B cell (primary cell): ENCODE measurements around the gene LZTFL1. TPM values are rescaled to one million over a fixed set of nuclear protein-coding genes. Genes with fewer than 3 reads are reported as not detected.

ENCODE experiments used
- ATAC-seq: fragments of 200-7000 bp; cut with Tn5 transposase; one replicate; pipeline ENCODE4 v1.10.0; 2021; ENCODE audit warnings: low read depth, mild to moderate bottlenecking, moderate number of reproducible peaks, moderate library complexity
- CTCF ChIA-PET: fragments of 350-600 bp; sonication (Branson Sonifier 250); formaldehyde crosslinking; loops from one replicate; lab custom pipeline; 2021; ENCODE audit warnings: antibody characterized with exemption, inconsistent platforms; lab: Charles Lee
- POLR2A ChIA-PET: fragments of 350-600 bp; sonication (Branson Sonifier 250); formaldehyde crosslinking; loops from one replicate; lab custom pipeline; 2021; ENCODE audit warnings: antibody characterized with exemption; lab: Charles Lee
- DNase-seq: peaks from one replicate; pipeline ENCODE4 v3.0.0; 2013
- H2AFZ ChIP-seq: 2 replicates; pipeline ENCODE4 v1.6.1; 2012; ENCODE audit warnings: mild to moderate bottlenecking, low read depth, low read length; ENCODE audit not compliant: insufficient read depth, poor library complexity, severe bottlenecking
- H3K27ac ChIP-seq, 2 donors: 1 replicate in 1 of 2; 2 replicates in 1 of 2; pipeline ENCODE4 v1.5.1; 2012 to 2013; ENCODE audit warnings: low read length in 2 of 2, mild to moderate bottlenecking in 2 of 2, moderate library complexity in 1 of 2
- H3K27me3 ChIP-seq, 4 experiments: fragments of 200-600 bp in 1 of 4; sonication (generic) in 1 of 4; replicated peaks in 1 of 4; 1 replicate in 2 of 4; 2 replicates in 2 of 4; pipeline versions ENCODE4 v1.6.1 to v1.7.0; 2013 to 2016; ENCODE audit warnings: low read length in 3 of 4, mild to moderate bottlenecking in 2 of 4, mixed read lengths in 1 of 4, moderate library complexity in 1 of 4; ENCODE audit not compliant: insufficient read depth in 4 of 4, control insufficient read depth in 3 of 4; ENCODE audit errors: control extremely low read depth in 1 of 4
- H3K36me3 ChIP-seq, 2 experiments: replicated peaks in 1 of 2; 1 replicate in 1 of 2; 2 replicates in 1 of 2; pipeline versions ENCODE4 v1.6.1 to v1.7.1; 2013; ENCODE audit warnings: low read length in 1 of 2; ENCODE audit not compliant: insufficient read depth in 2 of 2, control insufficient read depth in 1 of 2; ENCODE audit errors: control extremely low read depth in 1 of 2, extremely low read depth in 1 of 2
- H3K4me1 ChIP-seq, 2 donors: fragments of 200-600 bp in 1 of 2; sonication (generic) in 1 of 2; 1 replicate in 1 of 2; 2 replicates in 1 of 2; pipeline versions ENCODE4 v1.5.1 to v1.6.1; 2013 to 2017; ENCODE audit warnings: low read length in 2 of 2; ENCODE audit not compliant: control insufficient read depth in 2 of 2, insufficient read depth in 2 of 2
- H3K4me2 ChIP-seq: replicated peaks from 2 replicates; pipeline ENCODE3; 2012; ENCODE audit warnings: mild to moderate bottlenecking, low read depth, low read length; ENCODE audit not compliant: poor library complexity, severe bottlenecking
- H3K4me3 ChIP-seq, 5 experiments: fragments of 200-600 bp in 1 of 5; sonication (generic) in 1 of 5; 1 replicate in 3 of 5; 2 replicates in 2 of 5; pipeline versions ENCODE4 v1.5.1 to v1.7.0; 2011 to 2016; ENCODE audit warnings: low read length in 4 of 5, mild to moderate bottlenecking in 4 of 5, low read depth in 2 of 5, control low read depth in 1 of 5, moderate library complexity in 1 of 5; ENCODE audit not compliant: insufficient read depth in 1 of 5; ENCODE audit errors: control extremely low read depth in 1 of 5, extremely low read depth in 1 of 5
- H3K79me2 ChIP-seq: fragments of 200-600 bp; sonication (generic); one replicate; pipeline ENCODE4 v1.6.0; 2016; ENCODE audit warnings: low read length; ENCODE audit not compliant: control insufficient read depth, insufficient read depth
- H3K9ac ChIP-seq: fragments of 200-600 bp; sonication (generic); 2 replicates; pipeline ENCODE4 v1.6.1; 2017; ENCODE audit warnings: mild to moderate bottlenecking, low read length, moderate library complexity
- H3K9me3 ChIP-seq, 3 donors: one replicate each; pipeline versions ENCODE4 v1.6.1 to v1.7.1; 2013; ENCODE audit warnings: low read length in 2 of 3; ENCODE audit not compliant: control insufficient read depth in 2 of 3, insufficient read depth in 1 of 3; ENCODE audit errors: control extremely low read depth in 1 of 3
- H4K20me1 ChIP-seq: 2 replicates; pipeline ENCODE4 v1.6.0; 2012; ENCODE audit warnings: mild to moderate bottlenecking, low read length; ENCODE audit not compliant: insufficient read depth, control insufficient read depth, poor library complexity, severe bottlenecking
- H3K27ac Mint-ChIP-seq: one replicate; pipeline ENCODE4 v1.8.0; 2021; ENCODE audit warnings: mixed read lengths
- H3K27me3 Mint-ChIP-seq: one replicate; pipeline ENCODE4 v1.8.0; 2021; ENCODE audit warnings: mixed read lengths
- H3K4me1 Mint-ChIP-seq: one replicate; pipeline ENCODE4 v1.8.0; 2021; ENCODE audit warnings: mixed read lengths
- H3K4me3 Mint-ChIP-seq: one replicate; pipeline ENCODE4 v1.8.0; 2021; ENCODE audit warnings: mixed read lengths
- H3K9me3 Mint-ChIP-seq: one replicate; pipeline ENCODE4 v1.8.0; 2022; ENCODE audit warnings: mixed read lengths; ENCODE audit not compliant: insufficient read depth
- CTCF ChIP-seq: fragments of 200-600 bp; IDR thresholded peaks from one replicate; pipeline ENCODE4 v1.8.0; 2022; ENCODE audit warnings: antibody characterized with exemption, mild to moderate bottlenecking
- EZH2 ChIP-seq: IDR thresholded peaks from 2 replicates; pipeline ENCODE4 v1.6.1; 2012; ENCODE audit warnings: borderline replicate concordance, low read depth, mild to moderate bottlenecking, moderate library complexity, low read length; ENCODE audit not compliant: insufficient read depth, poor library complexity, severe bottlenecking
- WGBS: methylation state at CpG from one replicate; pipeline ENCODE4 v1.1.5; 2013; ENCODE audit warnings: missing lambda C conversion rate; ENCODE audit not compliant: insufficient coverage; 5-methylcytosine and 5-hydroxymethylcytosine counted together
- intact Hi-C: fragments of 100-400 bp; cut with micrococcal nuclease; formaldehyde crosslinking; loops from one replicate; pipeline ENCODE4 v1.10.0; 2022
- polyA plus RNA-seq: library from polyadenylated mRNA; depleted of rRNA; stranded (reverse); fragments of >200 nt; gene quantifications from 2 replicates; pipeline ENCODE4 v1.2.3, GENCODE V29; 2012
- total RNA-seq, 2 donors: library from RNA; stranded (reverse); fragments of 120-200 nt in 1 of 2; gene quantifications; 1 replicate in 1 of 2; 2 replicates in 1 of 2; pipeline versions ENCODE4 v1.2.3 to v1.2.4, GENCODE V29; 2013 to 2022

Gene LZTFL1
- total and polyA plus RNA-seq, 2 donors (not counting 1 experiment from before 2014, with no cell fraction given) = 16.5 to 17.8 TPM

DNA sequence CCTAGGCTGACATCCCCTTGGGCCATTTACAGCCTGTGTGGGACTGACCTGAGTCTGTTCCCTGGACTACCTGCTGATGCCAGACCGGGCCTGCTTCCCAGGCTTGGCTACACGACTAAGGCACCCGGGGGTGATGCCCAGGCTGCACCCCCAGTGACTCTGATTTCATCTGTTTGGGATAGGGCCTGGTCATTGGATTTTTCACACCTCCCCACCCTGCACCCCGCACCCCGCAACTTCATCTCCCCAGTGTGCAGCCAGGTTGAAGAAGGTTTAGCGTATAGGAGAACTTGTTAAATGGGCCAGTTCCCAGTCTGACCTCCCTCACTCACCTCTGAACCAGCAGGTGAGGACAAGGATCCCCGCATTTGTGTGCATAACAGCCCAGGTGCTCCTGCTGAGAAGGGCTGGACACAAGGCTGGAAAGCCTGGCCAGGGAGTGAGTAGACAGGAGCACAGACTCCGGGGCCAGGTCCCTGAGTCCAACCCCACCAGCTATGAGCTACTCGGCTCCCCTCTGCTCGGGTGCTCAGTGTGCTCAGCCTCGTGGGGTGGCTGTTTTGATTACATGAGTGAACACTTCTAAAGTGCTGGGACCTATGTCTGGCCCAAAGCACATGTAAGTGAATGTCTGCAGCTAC is 64.1 kb downstream of the LZTFL1 start:
- no peaks in the 10 kb centered on the region for H3K79me2 ChIP-seq
- WGBS = 99% methylated on average over 9 of the region's 11 CpGs
- Mint-ChIP-seq H3K4me3 (no peak overlapping the region), H3K27me3 (peaks cover 3% of the 10 kb centered on the region), H3K9me3 (no peaks in the 10 kb centered on the region), H3K27ac (no peak overlapping the region), H3K4me1 (no peaks in the 10 kb centered on the region)
- TF ChIP-seq EZH2 (no peak), CTCF (no peak)
- H3K36me3 ChIP-seq = no peaks in the 10 kb centered on the region
- no peak overlapping the region for H3K9ac ChIP-seq
- H3K9me3 ChIP-seq = no peaks in the 10 kb centered on the region
- DNase-seq (no peak), ATAC-seq (no peak)
- no peaks in the 10 kb centered on the region for H3K4me1 ChIP-seq
- H3K4me3 ChIP-seq = no peak overlapping the region
- ChIA-PET POLR2A (no interaction called here), CTCF (no interaction called here)
- no peak overlapping the region for H3K4me2 ChIP-seq
- H3K27ac ChIP-seq = no peak overlapping the region
- H4K20me1 ChIP-seq = no peaks in the 10 kb centered on the region
- H2AFZ ChIP-seq = no peak overlapping the region
- intact Hi-C loops = no loop called here
- no peaks in the 10 kb centered on the region for H3K27me3 ChIP-seq

DNA sequence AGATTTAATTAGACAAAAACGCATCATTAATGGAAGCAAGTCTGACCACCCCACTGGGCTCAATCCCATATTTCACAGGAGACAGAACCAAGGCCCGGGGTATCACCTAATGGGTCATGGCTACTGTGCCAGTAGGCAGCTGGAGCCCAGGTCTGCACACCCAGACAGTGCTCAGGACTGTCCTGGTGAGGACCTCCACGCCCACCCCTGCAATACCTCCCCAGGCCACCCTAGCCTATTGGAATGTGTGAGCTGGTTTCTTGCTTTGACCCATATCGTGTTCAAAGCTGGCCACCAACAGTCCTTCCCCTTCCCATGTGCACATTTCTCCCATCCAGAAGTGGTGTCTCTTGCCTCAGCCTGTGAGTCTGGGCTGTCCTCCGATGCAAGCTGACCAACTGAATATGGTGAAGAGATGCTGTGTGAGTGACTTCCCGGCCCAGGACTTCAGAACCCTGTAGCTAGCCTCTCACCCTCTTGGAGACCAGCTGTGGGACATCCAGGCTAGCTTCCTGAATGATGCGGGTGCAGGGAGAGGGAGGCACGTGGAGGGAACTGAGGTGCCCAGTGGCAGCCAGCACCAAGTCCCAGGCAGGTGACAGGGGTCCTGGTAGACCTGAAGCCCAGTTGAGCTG is 64.7 kb downstream of the LZTFL1 start:
- WGBS = 94% methylated on average over 6 of the region's 8 CpGs
- Mint-ChIP-seq H3K9me3 (no peaks in the 10 kb centered on the region), H3K4me3 (no peak overlapping the region), H3K27me3 (peaks cover 3% of the 10 kb centered on the region), H3K27ac (no peak overlapping the region), H3K4me1 (no peaks in the 10 kb centered on the region)
- DNase-seq (no peak), ATAC-seq (no peak)
- no peaks in the 10 kb centered on the region for H3K36me3 ChIP-seq
- ChIA-PET CTCF (no interaction called here), POLR2A (no interaction called here)
- H2AFZ ChIP-seq = no peak overlapping the region
- H3K4me1 ChIP-seq = no peaks in the 10 kb centered on the region
- TF ChIP-seq EZH2 = no peak
- no peak for TF ChIP-seq CTCF
- intact Hi-C loops = no loop called here
- H3K9ac ChIP-seq = no peak overlapping the region
- no peak overlapping the region for H3K4me2 ChIP-seq
- H3K79me2 ChIP-seq = no peaks in the 10 kb centered on the region
- H4K20me1 ChIP-seq = no peaks in the 10 kb centered on the region
- no peak overlapping the region for H3K27ac ChIP-seq
- no peaks in the 10 kb centered on the region for H3K9me3 ChIP-seq
- H3K27me3 ChIP-seq = no peaks in the 10 kb centered on the region
- no peak overlapping the region for H3K4me3 ChIP-seq
